ENCODE measurements around the gene C18orf32.
"Not testable (repeated sequence)": the region's sequence is repeated elsewhere in the genome, so short reads cannot be mapped to it uniquely, and the experiment has no call there.

C18orf32 gene

DNA sequence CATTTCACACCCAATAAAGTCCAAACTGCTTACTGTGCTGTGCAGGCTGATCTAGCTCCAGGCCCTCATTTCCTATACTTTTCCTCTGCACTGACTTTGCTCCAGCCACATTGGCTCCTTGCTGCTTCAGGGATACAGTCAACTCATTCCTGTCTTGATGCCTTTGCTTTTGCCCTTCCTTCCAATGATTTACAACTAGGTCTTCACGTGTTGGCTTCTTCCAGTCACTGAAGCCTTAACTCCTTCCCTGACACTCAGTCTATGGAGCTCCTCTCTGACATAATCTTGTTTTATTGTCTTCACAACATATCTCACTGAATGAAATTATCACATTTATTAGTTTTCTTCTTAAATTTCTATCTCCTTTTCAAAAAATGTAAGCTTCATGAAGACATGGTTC is 16.9 kb upstream of the C18orf32 start:
- in situ Hi-C loops (cut with MboI; ENCODE audit: low sequenced_read_pairs): no loop called here

- in situ Hi-C loops (cut with MboI; ENCODE audit: low sequenced_read_pairs): no loop called here
Observed at GRCh38 chr18:49500201-49500921, 13.3 kb upstream of the C18orf32 start.

- in situ Hi-C loops (cut with MboI; ENCODE audit: low sequenced_read_pairs): no loop called here
Observed at GRCh38 chr18:49499046-49499637, 12.1 kb upstream of the C18orf32 start.

DNA sequence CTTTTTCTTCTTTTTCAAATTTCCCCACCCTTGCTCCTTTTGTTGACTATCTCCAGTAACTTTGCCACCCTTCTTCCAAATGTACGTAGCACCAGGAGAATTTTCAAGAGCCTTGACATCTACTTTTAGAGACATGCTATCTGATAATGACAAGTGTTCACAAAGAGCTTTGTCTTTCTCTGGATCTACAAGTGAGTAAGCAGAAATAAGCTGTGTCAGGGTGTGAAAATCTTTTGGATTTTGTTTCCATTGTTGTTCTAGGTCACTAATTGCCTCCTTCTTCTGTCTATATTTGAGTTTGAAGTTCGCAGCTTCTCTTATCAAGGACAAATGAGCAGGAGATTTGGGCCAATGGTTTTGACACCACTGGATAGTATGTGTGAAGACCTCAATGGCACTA is 8.4 kb upstream of the C18orf32 start:
- in situ Hi-C loops (cut with MboI; ENCODE audit: low sequenced_read_pairs): no loop called here

GRCh38 chr18:49495076-49495475 is 8.0 kb upstream of the C18orf32 start:
- in situ Hi-C loops (cut with MboI; ENCODE audit: low sequenced_read_pairs): no loop called here

GRCh38 chr18:49494660-49495059 is 7.6 kb upstream of the C18orf32 start:
- in situ Hi-C loops (cut with MboI; ENCODE audit: low sequenced_read_pairs): no loop called here

DNA sequence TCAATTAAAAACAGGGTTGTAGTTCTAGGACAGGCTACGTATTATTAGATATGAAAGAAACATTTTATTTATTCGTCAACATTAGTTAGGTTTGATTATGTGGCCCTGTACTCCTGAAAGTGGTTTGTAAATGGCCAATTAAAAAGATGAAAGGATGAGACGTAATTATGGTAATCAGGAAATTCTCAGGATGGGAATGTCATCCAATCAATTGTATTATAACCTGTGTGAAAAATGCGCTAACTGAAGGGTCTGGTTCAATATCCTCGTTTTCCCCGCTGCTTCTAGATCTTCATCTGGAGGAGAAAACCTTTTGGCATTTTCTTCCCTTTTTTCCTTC is 5.6 kb upstream of the C18orf32 start:
- in situ Hi-C loops (cut with MboI; ENCODE audit: low sequenced_read_pairs): no loop called here

GRCh38 chr18:49491857-49492693 is 5.0 kb upstream of the C18orf32 start, which contains the start of gene RPL17:
RPL17 (minus strand) TSS chr18:49492465.
- in situ Hi-C loops (cut with MboI; ENCODE audit: low sequenced_read_pairs): no loop called here

DNA sequence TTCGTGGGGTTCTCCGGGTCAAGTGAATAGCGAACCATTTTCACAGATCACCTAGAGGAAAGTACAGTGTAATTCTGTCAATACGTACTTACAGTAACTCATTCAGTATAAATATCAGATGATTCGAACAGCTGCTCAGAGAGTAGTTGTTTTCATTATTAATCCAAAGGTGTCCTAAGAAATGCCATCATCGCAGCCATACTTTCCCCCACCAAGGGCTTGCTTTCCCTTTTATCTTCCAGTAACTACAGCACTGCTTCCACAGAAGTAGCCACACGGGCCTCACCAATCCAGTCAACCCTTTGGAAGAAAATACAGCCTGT is 4.5 kb upstream of the C18orf32 start:
- in situ Hi-C loops (cut with MboI; ENCODE audit: low sequenced_read_pairs): no loop called here

GRCh38 chr18:49490246-49490762 is 3.3 kb upstream of the C18orf32 start:
- in situ Hi-C loops (cut with MboI; ENCODE audit: low sequenced_read_pairs): no loop called here

DNA sequence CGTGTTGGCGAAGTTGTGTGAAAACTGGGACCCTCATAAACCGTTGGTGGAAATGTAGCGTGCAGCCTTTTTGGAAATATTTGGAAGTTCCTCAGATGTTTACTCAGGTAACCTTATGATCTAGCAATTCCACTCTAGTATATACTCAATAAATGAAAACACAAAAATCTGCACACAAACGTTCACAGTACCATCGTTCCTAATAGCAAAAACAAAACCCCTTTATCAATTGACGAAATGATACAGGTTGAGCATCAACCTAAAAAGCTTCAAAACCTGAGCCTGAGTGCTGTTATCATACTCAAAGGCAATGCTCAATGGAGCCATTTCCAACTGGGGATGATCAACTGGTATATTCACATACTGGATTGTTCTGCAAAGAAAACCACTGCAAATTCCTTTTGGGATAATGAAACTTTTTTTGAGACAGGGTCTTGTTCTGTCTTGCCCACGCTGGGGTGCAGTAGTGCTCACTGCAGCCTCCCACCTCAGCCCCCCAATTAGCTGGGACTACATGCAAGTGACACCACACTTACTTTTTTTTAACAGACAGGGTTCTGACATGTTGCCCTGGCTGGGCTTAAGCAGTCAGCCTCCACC is 777 bp upstream of the C18orf32 start:
- in situ Hi-C loops (cut with MboI; ENCODE audit: low sequenced_read_pairs): no loop called here

DNA sequence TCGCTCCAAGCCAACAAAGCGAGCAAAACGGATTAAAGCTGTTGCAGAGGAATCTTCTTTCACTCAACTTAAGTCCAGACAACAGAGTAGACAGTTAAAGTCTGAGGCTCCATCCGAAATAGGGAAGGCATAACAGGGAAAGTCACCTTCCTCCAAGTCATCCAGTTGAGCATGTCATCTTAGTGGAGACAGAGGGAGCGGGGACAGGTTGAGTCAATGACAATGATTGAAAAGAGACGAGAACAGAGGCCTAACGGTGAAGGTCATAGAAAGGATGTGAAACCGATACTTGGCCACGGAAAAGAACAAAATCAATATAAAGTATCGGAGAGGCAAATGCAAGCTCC is 455 bp downstream of the C18orf32 start:
- in situ Hi-C loops (cut with MboI; ENCODE audit: low sequenced_read_pairs): no loop called here

- in situ Hi-C loops (cut with MboI; ENCODE audit: low sequenced_read_pairs): no loop called here
Observed at GRCh38 chr18:49486134-49486533, 900 bp downstream of the C18orf32 start.

DNA sequence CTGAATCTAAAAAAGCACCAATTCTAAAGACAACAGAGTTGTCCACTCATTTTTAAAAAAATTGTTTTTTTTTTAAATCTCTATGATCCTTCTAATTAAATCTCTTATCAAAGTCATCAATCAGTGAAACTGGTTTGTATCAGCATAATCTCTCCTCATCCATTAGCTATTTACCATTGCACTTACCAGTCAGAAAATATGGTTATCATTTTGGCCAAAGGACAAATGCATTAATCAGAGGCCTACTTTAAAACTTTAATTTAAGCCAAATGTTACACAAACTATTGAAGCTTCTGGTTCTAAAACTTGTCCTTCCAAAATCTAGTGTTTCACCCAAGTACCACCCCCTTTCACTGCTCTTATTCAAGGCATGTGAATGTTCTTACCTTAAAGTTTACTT is 3.8 kb downstream of the C18orf32 start:
- in situ Hi-C loops (cut with MboI; ENCODE audit: low sequenced_read_pairs): no loop called here

- in situ Hi-C loops (cut with MboI; ENCODE audit: low sequenced_read_pairs): no loop called here
Observed at GRCh38 chr18:49481907-49482306, 5.1 kb downstream of the C18orf32 start.

- in situ Hi-C loops (cut with MboI; ENCODE audit: low sequenced_read_pairs): no loop called here
Observed at GRCh38 chr18:49481317-49481716, 5.7 kb downstream of the C18orf32 start.

DNA sequence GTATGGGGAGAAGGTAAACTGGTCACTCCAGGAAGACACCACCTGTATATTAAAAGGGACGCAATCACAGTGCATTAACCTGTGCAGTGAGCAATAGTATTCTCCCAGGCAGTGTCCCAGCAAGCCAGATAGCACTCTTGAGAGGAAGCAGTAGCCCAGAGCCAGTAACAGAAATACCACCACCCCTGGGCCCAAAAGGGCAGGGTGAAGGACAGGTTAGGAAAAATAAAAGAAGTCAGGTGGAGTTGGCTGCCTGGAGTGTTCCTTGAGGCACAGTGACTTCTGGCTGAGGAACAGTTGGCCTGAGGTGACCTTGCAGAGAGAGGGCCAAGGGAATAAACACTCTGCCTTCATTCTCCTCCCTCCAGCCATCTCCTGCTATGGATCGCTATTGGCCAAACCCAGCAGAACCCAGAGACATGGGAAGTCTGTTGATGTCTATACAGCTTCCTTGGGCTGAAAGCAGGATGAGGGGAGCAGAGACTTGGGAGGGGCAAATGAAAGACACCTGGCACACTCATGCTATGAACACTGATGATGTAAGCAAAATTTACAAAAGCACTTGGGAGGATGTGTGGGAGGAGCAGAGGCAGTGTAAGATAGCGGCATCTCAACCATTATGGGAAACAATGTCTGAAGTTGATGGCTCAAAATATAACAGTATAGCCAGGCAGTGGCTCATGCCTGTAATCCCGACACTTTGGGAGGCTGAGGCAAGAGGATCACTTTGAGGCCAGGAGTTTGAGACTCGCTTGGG is 7.5 kb downstream of the C18orf32 start:
- in situ Hi-C loops (cut with MboI; ENCODE audit: low sequenced_read_pairs): no loop called here

- in situ Hi-C loops (cut with MboI; ENCODE audit: low sequenced_read_pairs): no loop called here
Observed at GRCh38 chr18:49476664-49477411, 10.2 kb downstream of the C18orf32 start.

DNA sequence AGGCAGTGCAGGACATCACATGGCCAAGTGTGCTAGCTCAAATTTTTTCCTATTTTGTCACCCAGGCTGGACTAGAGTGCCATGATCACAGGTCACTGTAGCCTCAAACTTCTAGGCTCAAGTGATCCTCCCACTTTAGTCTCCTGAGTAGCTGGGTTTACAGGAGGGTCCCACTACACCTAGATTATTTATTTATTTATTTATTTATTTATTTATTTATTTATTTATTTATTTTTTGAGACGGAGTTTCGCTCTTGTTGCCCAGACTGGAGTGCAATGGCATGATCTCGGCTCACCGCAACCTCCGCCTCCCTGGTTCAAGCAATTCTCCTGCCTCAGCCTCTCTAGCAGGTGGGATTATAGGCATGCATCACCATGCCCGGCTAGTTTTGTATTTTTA is 12.1 kb downstream of the C18orf32 start:
- in situ Hi-C loops (cut with MboI; ENCODE audit: low sequenced_read_pairs): not testable (repeated sequence)

DNA sequence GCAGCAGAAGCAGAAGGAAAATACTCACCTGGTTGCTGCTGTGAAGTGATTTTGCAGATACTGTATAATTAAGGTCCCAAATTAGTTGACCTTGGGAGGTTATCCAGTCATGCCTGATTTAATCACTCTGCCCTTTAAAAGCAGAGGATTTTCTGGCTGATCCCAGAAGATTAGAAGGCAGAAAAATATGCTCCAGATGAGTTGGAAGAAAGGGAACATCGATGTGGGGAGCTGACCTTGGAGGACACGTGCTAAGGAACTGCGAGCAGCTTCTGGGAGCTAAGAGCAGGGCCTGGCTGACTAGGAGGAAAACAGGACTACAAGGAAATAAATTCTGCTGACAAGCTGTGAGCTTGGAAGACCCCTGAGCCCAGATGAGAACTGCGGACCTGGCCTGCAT is 13.3 kb downstream of the C18orf32 start:
- in situ Hi-C loops (cut with MboI; ENCODE audit: low sequenced_read_pairs): no loop called here

All from hTERT RPE-1 (cell line).